A549 treated with dexamethasone at 1 μM for 4 hours (cell line): ENCODE results near the gene SPAAR. TPM values are rescaled to one million over a fixed set of nuclear protein-coding genes. Genes with fewer than 3 reads are reported as not detected.

Source experiments
- total RNA-seq: library from RNA; stranded (reverse); fragments of 200-300 nt; extraction: Qiagen RNA extraction; gene quantifications from 5 replicates; pipeline ENCODE4 v1.2.3, GENCODE V29; 2022

SPAAR gene, protein sequence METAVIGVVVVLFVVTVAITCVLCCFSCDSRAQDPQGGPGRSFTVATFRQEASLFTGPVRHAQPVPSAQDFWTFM
- 0.10 to 0.20 TPM (median 0.15 TPM) in 4 of 5 replicates, not detected in the other for total RNA-seq

DNA sequence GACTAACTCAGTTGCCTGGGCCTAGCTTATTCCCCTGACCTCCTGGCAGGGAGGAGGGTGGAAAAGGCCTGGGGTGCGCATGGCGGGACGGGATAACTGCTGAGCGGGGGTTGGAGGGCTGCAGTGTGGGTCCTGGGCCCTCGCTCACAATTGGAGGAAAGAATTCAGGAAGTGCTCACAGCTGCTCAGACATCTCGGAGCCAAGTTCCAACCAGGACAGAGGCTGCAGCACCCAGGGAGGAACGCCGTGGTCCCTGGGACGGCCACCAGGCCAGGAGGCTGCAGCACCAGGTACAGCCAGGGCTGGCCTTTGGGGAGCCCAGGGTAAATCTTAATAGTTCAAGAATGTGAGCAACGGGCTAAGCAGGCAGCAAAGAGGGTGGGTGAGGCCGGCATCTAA lies at the start of gene SPAAR:
TSS of gene SPAAR (plus strand) at position 217 of the 400 bp plus-strand sequence. CDS start 974 bp downstream, outside the sequence.

GRCh38 chr9:35870351-35870923 lies 38.9 kb upstream of the SPAAR start, which contains the start of gene OR13J1:
Gene OR13J1 (minus strand): TSS chr9:35870401. CDS start chr9:35870401, 0 bp downstream.

GRCh38 chr9:35905912-35906679 lies 3.2 kb upstream of the SPAAR start, which contains the start of gene HRCT1:
Gene HRCT1 (plus strand): TSS chr9:35906202. CDS start chr9:35906288, 86 bp downstream.

GRCh38 chr9:35958104-35958837 lies 49.0 kb downstream of the SPAAR start, which contains the start of gene OR2S2:
Gene OR2S2 (minus strand): TSS chr9:35958154. CDS start chr9:35958098, 56 bp downstream.

Other genes starting within 250 kb of the SPAAR start
- 11.5 to 16.2 TPM (median 15.4 TPM) in 5 replicates for gene ARHGEF39, start 244.3 kb upstream of the SPAAR start, total RNA-seq
- 5.6 to 10.5 TPM (median 8.9 TPM) in 5 replicates for gene CA9, start 235.6 kb upstream of the SPAAR start, total RNA-seq
- gene TPM2, start 219.6 kb upstream of the SPAAR start, total RNA-seq, result 663 to 742 TPM (median 711 TPM) in 5 replicates
- gene TLN1, start 177.3 kb upstream of the SPAAR start, total RNA-seq, result 103 to 127 TPM (median 113 TPM) in 5 replicates
- gene CREB3, start 176.8 kb upstream of the SPAAR start, total RNA-seq, result 52.5 to 59.5 TPM (median 55.6 TPM) in 5 replicates
- gene GBA2, start 160.3 kb upstream of the SPAAR start, total RNA-seq, result 22.8 to 39.1 TPM (median 34.1 TPM) in 5 replicates
- gene RGP1, start 160.2 kb upstream of the SPAAR start, total RNA-seq, result 11.9 to 19.3 TPM (median 18.8 TPM) in 5 replicates
- gene MSMP, start 155.2 kb upstream of the SPAAR start, total RNA-seq, result not detected in 5 replicates
- 3.6 to 6.2 TPM (median 5.0 TPM) in 5 replicates for gene NPR2, start 117.9 kb upstream of the SPAAR start, total RNA-seq
- 0.24 to 0.51 TPM (median 0.34 TPM) in 5 replicates for gene SPAG8, start 97.2 kb upstream of the SPAAR start, total RNA-seq
- gene HINT2, start 94.4 kb upstream of the SPAAR start, total RNA-seq, result 73.2 to 94.8 TPM (median 82.2 TPM) in 5 replicates
- gene FAM221B, start 80.8 kb upstream of the SPAAR start, total RNA-seq, result not detected in 5 replicates
- 2.1 to 4.5 TPM (median 3.6 TPM) in 5 replicates for gene TMEM8B, start 80.3 kb upstream of the SPAAR start, total RNA-seq
- not detected in 5 replicates for gene OR13J1, start 39.1 kb upstream of the SPAAR start, total RNA-seq
- 0.14 to 0.40 TPM (median 0.18 TPM) in 5 replicates for gene HRCT1, start 3.3 kb upstream of the SPAAR start, total RNA-seq
- gene OR2S2, start 48.7 kb downstream of the SPAAR start, total RNA-seq, result not detected in 5 replicates
- 5.0 to 6.0 TPM (median 5.7 TPM) in 5 replicates for gene RECK, start 127.4 kb downstream of the SPAAR start, total RNA-seq
- 7.5 to 9.9 TPM (median 8.9 TPM) in 5 replicates for gene GLIPR2, start 227.2 kb downstream of the SPAAR start, total RNA-seq